Fibroblast of pulmonary artery (primary cell): Measurements from ENCODE around the gene OR2F2.

Experiments
- DNase-seq: peaks from one replicate; pipeline ENCODE4 v3.0.0-alpha.2; 2010; ENCODE audit warnings: low read depth
- H3K4me3 ChIP-seq: replicated peaks from 2 replicates; pipeline ENCODE4 v1.5.1; 2011; ENCODE audit warnings: low read depth, mild to moderate bottlenecking, control low read depth, low read length, moderate library complexity
- TF ChIP-seq, protein P1 (sequence below): IDR thresholded peaks from 2 replicates; pipeline ENCODE4 v1.5.1; 2011; ENCODE audit warnings: mild to moderate bottlenecking, control low read depth, low read length, inconsistent platforms; ENCODE audit errors: missing control alignments

OR2F2 gene

DNA sequence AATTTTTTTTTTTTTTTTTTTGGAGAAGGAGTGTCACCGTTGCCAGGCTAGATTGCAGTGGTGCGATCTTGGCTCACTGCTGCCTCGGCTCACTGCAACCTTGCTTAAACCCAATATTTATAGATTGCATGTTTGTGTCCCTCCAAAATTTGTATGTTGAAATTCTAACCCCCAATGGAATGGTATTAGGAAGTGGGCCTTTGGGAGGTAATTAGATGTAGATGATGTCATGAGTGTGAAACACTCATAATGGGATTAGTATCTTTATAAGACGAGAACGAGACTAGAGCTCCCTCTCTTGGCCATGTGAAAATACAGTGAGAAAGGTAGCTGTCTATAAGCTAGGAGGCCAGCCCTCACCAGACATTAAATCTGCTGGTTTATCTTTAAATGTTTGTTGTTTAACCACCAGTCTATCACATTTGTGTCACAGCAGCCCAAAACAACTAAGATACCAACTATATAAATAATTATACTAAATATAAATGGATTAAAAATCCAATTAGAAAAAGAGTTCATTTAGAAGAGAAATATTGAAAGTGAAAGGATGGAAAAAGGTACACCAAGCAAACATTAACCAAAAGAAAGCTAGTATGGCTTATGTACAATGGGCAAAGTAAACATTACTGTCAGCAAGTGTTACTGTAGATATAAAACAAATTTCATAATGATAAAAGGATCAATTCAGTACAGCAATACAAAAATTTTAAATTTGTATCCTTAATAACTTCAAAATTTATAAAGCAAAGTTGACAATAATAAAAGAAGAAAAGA lies 42.3 kb upstream of the OR2F2 start:
- DNase-seq = peak; percentile 43
- TF ChIP-seq, protein P1, sequence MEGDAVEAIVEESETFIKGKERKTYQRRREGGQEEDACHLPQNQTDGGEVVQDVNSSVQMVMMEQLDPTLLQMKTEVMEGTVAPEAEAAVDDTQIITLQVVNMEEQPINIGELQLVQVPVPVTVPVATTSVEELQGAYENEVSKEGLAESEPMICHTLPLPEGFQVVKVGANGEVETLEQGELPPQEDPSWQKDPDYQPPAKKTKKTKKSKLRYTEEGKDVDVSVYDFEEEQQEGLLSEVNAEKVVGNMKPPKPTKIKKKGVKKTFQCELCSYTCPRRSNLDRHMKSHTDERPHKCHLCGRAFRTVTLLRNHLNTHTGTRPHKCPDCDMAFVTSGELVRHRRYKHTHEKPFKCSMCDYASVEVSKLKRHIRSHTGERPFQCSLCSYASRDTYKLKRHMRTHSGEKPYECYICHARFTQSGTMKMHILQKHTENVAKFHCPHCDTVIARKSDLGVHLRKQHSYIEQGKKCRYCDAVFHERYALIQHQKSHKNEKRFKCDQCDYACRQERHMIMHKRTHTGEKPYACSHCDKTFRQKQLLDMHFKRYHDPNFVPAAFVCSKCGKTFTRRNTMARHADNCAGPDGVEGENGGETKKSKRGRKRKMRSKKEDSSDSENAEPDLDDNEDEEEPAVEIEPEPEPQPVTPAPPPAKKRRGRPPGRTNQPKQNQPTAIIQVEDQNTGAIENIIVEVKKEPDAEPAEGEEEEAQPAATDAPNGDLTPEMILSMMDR = peak; percentile 35

GRCh38 chr7:143896667-143897066 lies 38.4 kb upstream of the OR2F2 start:
- TF ChIP-seq, protein P1 = no peak
- no peak overlapping the region for H3K4me3 ChIP-seq

More for the DNA sequence above, 42.3 kb upstream of the OR2F2 start:
- no peak overlapping the region for H3K4me3 ChIP-seq

DNA sequence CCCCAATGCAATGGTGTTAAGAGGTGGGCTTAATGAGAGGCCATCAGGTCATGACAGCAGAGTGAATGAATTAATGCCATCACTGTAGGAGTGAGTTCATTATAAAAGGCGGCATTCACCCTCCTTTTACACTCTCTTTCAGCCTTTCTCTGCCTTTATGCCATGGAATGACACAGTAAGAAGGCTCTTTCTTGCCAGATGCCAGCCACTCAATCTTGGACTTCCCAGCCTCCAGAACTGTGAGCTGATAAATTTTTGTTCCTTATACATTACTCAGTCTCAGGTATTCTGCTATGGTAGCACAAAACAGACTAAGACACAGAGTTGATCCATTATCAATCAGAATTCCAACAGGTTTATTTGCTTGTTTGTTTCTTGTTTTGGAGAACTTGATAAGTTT lies 36.2 kb upstream of the OR2F2 start:
- H3K4me3 ChIP-seq = no peak overlapping the region
- TF ChIP-seq, protein P1 = no peak
- DNase-seq = no peak

More at GRCh38 chr7:143896667-143897066, 38.4 kb upstream of the OR2F2 start:
- no peak for DNase-seq

DNA sequence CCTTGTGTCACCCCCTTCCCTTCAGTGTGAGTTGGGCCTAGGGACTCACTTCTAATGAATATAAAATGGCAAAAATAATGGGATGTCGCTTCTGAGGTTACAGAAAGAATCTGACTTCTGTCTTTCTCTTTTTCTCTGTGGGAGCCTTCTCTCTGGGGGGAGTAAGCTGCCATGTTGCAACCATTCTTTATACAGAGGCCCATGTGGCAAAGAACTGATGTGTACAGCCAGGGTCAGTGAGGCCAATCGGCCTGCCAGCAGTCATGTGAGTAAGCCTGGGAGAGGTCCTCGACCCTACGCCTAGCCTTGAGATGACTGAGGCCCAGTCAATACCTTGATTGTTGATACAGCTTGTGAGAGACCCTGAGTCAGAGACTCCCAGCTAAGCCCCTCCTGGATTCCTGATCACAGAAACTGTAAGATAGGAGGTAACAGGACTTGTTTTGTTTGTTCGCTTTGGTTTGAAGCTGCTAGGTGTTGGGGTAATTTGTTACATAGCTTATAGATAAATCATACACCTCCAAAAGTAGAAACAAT lies 34.7 kb upstream of the OR2F2 start:
- peak overlapping the region; percentile 81 for H3K4me3 ChIP-seq
- DNase-seq = no peak
- TF ChIP-seq, protein P1 = no peak

- DNase-seq = peak; percentile 61
- TF ChIP-seq, protein P1 = no peak
- peak overlapping the region; percentile 81 for H3K4me3 ChIP-seq
Measured at GRCh38 chr7:143901332-143901667, 33.7 kb upstream of the OR2F2 start.

DNA sequence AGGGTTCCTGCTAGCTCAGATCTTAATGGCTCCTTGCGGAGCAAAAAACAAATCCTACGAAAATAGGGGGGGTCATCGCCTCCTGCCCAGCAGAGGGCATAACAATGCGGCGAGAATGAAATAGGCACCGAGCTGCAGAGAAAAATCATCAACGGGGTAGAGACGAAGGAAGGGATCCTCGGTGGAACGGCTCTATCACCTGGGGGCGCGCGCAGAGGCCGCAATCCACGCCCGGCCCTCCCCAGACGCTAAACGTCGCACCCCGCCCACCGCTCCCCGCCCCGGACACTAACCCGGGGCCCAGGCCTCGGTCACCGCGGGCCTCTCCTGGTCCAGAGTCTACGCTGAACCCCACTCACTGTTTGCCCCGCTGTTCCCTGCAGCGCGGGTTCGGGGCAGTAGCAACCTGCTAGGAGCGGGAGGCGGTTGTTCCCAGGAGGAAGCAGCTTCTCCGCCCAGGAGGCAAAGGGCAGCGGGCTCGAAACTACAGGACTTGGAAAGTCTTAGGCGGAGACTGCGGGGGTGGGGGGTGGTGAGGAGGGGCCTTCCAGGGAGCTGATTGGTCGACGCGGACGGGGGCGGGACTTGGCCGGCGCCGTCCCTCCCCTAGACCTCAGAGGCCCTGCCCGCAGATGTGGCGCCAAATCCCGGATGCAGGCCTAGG lies 33.2 kb upstream of the OR2F2 start, which contains the start of gene TCAF1:
Gene TCAF1 (minus strand): TSS at position 509 of the 664 bp plus-strand sequence. CDS start 25,568 bp downstream, outside the sequence.
- H3K4me3 ChIP-seq = peak within 1 kb of the TSS; percentile 81
- DNase-seq = peak; percentile 95
- TF ChIP-seq, protein P1 = peak; percentile 45
